Upper lobe of left lung (tissue), 6 donors: ENCODE results near the gene RNASEH2C. TPM values are rescaled to one million over a fixed set of nuclear protein-coding genes. Genes with fewer than 3 reads are reported as not detected.

ENCODE experiments used
- ATAC-seq, 2 donors: fragments of 200-7000 bp; cut with Tn5 transposase; one replicate each; pipeline ENCODE4 v1.9.1; 2022; ENCODE audit warnings: mild to moderate bottlenecking in 2 of 2, moderate library complexity in 2 of 2; ENCODE audit not compliant: low FRiP score in 2 of 2
- DNase-seq, 2 donors: peaks; one replicate each; pipeline ENCODE4 v3.0.0-alpha.2; 2019 to 2020
- H3K27ac ChIP-seq, 4 donors: fragments of 200-600 bp; sonication (generic); one replicate each; pipeline ENCODE4 v1.5.1; 2016 to 2019
- H3K27me3 ChIP-seq, 4 donors: fragments of 200-600 bp; sonication (generic); one replicate each; pipeline ENCODE4 v1.5.1; 2017 to 2019
- H3K36me3 ChIP-seq, 4 donors: fragments of 200-600 bp; sonication (generic); one replicate each; pipeline ENCODE4 v1.5.1; 2016 to 2019
- H3K4me1 ChIP-seq, 4 donors: fragments of 200-600 bp; sonication (generic); one replicate each; pipeline ENCODE4 v1.5.1; 2018 to 2019
- H3K4me3 ChIP-seq, 4 donors: fragments of 200-600 bp; sonication (generic); one replicate each; pipeline ENCODE4 v1.5.1; 2017 to 2019; ENCODE audit warnings: mild to moderate bottlenecking in 2 of 4, moderate library complexity in 1 of 4
- H3K9me3 ChIP-seq, 4 donors: fragments of 200-600 bp; sonication (generic); one replicate each; pipeline ENCODE4 v1.5.1; 2018 to 2019
- CTCF ChIP-seq, 6 experiments: fragments of 450-650 bp in 4 of 6; fragments of 200-600 bp in 2 of 6; sonication (generic) in 2 of 6; IDR thresholded peaks; one replicate each; pipeline ENCODE4 v1.5.1; 2016 to 2019; ENCODE audit warnings: antibody characterized with exemption in 6 of 6
- EP300 ChIP-seq, 4 donors: sonication (generic); formaldehyde crosslinking; IDR thresholded peaks; one replicate each; pipeline ENCODE4 v1.5.1; 2017; ENCODE audit warnings: antibody characterized with exemption in 4 of 4, control low read depth in 2 of 4
- POLR2A ChIP-seq, 4 donors: fragments of 450-650 bp; IDR thresholded peaks; one replicate each; pipeline ENCODE4 v1.5.1; 2016 to 2017; ENCODE audit warnings: antibody characterized with exemption in 4 of 4, mild to moderate bottlenecking in 2 of 4
- POLR2AphosphoS5 ChIP-seq, 2 donors: sonication (generic); formaldehyde crosslinking; IDR thresholded peaks; one replicate each; pipeline ENCODE4 v1.5.1; 2017; ENCODE audit warnings: antibody characterized with exemption in 2 of 2
- small RNA-seq, 4 donors: library from RNA; depleted of rRNA; stranded (forward); fragments of <200 nt; gene quantifications; one replicate each; pipeline ENCODE3, GENCODE V24; 2016
- total RNA-seq, 6 donors: library from RNA; depleted of rRNA in 4 of 6; stranded (reverse); fragments of >200 nt in 4 of 6; gene quantifications; one replicate each; pipeline versions ENCODE4 v1.1.0 to v1.2.1, GENCODE V29; 2016 to 2021
- donor health status: DM: no; HTN: no; CAD: no; lungs with moderate emphysema.
- donor health status: DM: no; HTN: yes; CAD: no; lungs with severe emphysema.

RNASEH2C gene
- total RNA-seq, 6 donors from 2014 or later = 35.0 to 81.7 (median 49.1) TPM

- Histone ChIP-seq H3K36me3 (no peaks in the 10 kb centered on the region), H3K9me3 (no peaks in the 10 kb centered on the region), H3K27ac (no peak overlapping the region), H3K27me3 (no peaks in the 10 kb centered on the region), H3K4me3 (no peak overlapping the region), H3K4me1 (no peaks in the 10 kb centered on the region)
- ATAC-seq (no peak), DNase-seq (no peak)
- TF ChIP-seq POLR2AphosphoS5 (IDR thresholded peaks at IDR 0.05) = no peak
- TF ChIP-seq EP300 (IDR thresholded peaks at IDR 0.05) = no peak
- TF ChIP-seq POLR2A (IDR thresholded peaks at IDR 0.05) = no peak
- no peak for TF ChIP-seq CTCF (IDR thresholded peaks at IDR 0.05)
Measured at GRCh38 chr11:65672180-65672860, 48.3 kb downstream of the RNASEH2C start.

Small RNAs within 50 kb of the gene (small RNA-seq; reads per million reads assigned to genes)
- 0 reads per million in 4 donors for gene RN7SL309P

Other genes starting within 250 kb of the RNASEH2C start
- gene MALAT1, start 221.8 kb downstream of the RNASEH2C start, total RNA-seq = over 10,000 TPM in 5 of 6 donors, 1,000 to 10,000 TPM in 1; 9,697 to 52,390 (median 19,698) TPM
- 100 to 1,000 TPM in 1 of 6 donors, 10 to 100 TPM in 5; 64.0 to 120 (median 88.8) TPM for gene SCYL1, start 195.7 kb downstream of the RNASEH2C start, total RNA-seq
- 100 to 1,000 TPM in 5 of 6 donors, 10 to 100 TPM in 1; 99.9 to 479 (median 131) TPM for gene LTBP3, start 162.4 kb downstream of the RNASEH2C start, total RNA-seq
- 10 to 100 TPM; 22.6 to 60.7 (median 39.7) TPM for gene ZNRD2, start 150.3 kb downstream of the RNASEH2C start, total RNA-seq
- 10 to 100 TPM; 27.9 to 65.8 (median 45.3) TPM for gene FAM89B, start 148.3 kb downstream of the RNASEH2C start, total RNA-seq
- gene EHBP1L1, start 144.7 kb downstream of the RNASEH2C start, total RNA-seq = 100 to 1,000 TPM in 4 of 6 donors, 10 to 100 TPM in 2; 70.4 to 220 (median 133) TPM
- gene KCNK7, start 125.0 kb downstream of the RNASEH2C start, total RNA-seq = 1 to 10 TPM in 4 of 6 donors, under 1 TPM in 1, not detected in 1; 0.59 to 3.7 (median 1.7) TPM
- 100 to 1,000 TPM in 4 of 6 donors, 10 to 100 TPM in 2; 52.1 to 132 (median 107) TPM for gene MAP3K11, start 106.6 kb downstream of the RNASEH2C start, total RNA-seq
- 10 to 100 TPM; 26.7 to 63.9 (median 43.9) TPM for gene PCNX3, start 105.0 kb downstream of the RNASEH2C start, total RNA-seq
- 100 to 1,000 TPM in 1 of 6 donors, 10 to 100 TPM in 5; 42.7 to 137 (median 74.9) TPM for gene SIPA1, start 82.7 kb downstream of the RNASEH2C start, total RNA-seq
- gene RELA, start 57.9 kb downstream of the RNASEH2C start, total RNA-seq = 10 to 100 TPM; 42.9 to 86.8 (median 58.7) TPM
- gene KAT5, start 8.5 kb downstream of the RNASEH2C start, total RNA-seq = 100 to 1,000 TPM in 1 of 6 donors, 10 to 100 TPM in 5; 44.0 to 102 (median 88.4) TPM
- gene AP5B1, start 60.2 kb upstream of the RNASEH2C start, total RNA-seq = 10 to 100 TPM; 24.8 to 66.0 (median 46.8) TPM
- gene OVOL1, start 66.3 kb upstream of the RNASEH2C start, total RNA-seq = 1 to 10 TPM in 2 of 6 donors, under 1 TPM in 4; under 0.01 to 2.2 (median 0.77) TPM
- under 1 TPM in 2 of 6 donors, not detected in 4; 0.37 to 0.69 TPM for gene SNX32, start 113.2 kb upstream of the RNASEH2C start, total RNA-seq
- 100 to 1,000 TPM; 358 to 813 (median 768) TPM for gene CFL1, start 137.4 kb upstream of the RNASEH2C start, total RNA-seq
- 100 to 1,000 TPM in 1 of 6 donors, 10 to 100 TPM in 5; 41.5 to 182 (median 53.3) TPM for gene MUS81, start 139.6 kb upstream of the RNASEH2C start, total RNA-seq
- 10 to 100 TPM; 28.8 to 79.6 (median 65.3) TPM for gene EFEMP2, start 152.0 kb upstream of the RNASEH2C start, total RNA-seq
- 10 to 100 TPM in 3 of 6 donors, 1 to 10 TPM in 3; 2.1 to 20.7 (median 11.4) TPM for gene CTSW, start 159.0 kb upstream of the RNASEH2C start, total RNA-seq
- 10 to 100 TPM; 46.8 to 77.7 (median 57.0) TPM for gene FIBP, start 167.7 kb upstream of the RNASEH2C start, total RNA-seq
- gene CCDC85B, start 169.9 kb upstream of the RNASEH2C start, total RNA-seq = 10 to 100 TPM; 19.9 to 69.7 (median 37.2) TPM
- 10 to 100 TPM in 3 of 6 donors, 1 to 10 TPM in 3; 1.8 to 16.9 (median 8.2) TPM for gene FOSL1, start 179.6 kb upstream of the RNASEH2C start, total RNA-seq
- 10 to 100 TPM; 11.5 to 42.4 (median 24.3) TPM for gene C11orf68, start 198.3 kb upstream of the RNASEH2C start, total RNA-seq
- gene DRAP1, start 198.6 kb upstream of the RNASEH2C start, total RNA-seq = 100 to 1,000 TPM in 1 of 6 donors, 10 to 100 TPM in 5; 60.3 to 111 (median 80.0) TPM
- under 1 TPM in 2 of 6 donors, not detected in 4; 0.17 to 0.92 TPM for gene TSGA10IP, start 224.7 kb upstream of the RNASEH2C start, total RNA-seq
- gene SART1, start 240.9 kb upstream of the RNASEH2C start, total RNA-seq = 100 to 1,000 TPM in 2 of 6 donors, 10 to 100 TPM in 4; 44.4 to 201 (median 71.4) TPM